Panc1 (cell line): ENCODE data around the gene ZNF609. TPM values are rescaled to one million over a fixed set of nuclear protein-coding genes. Genes with fewer than 3 reads are reported as not detected.

Source experiments
- ATAC-seq: fragments of 200-7000 bp; cut with Tn5 transposase; 2 replicates; pipeline ENCODE4 v1.9.1; 2020; ENCODE audit warnings: mild to moderate bottlenecking, moderate library complexity
- BruUV-seq: library from RNA; stranded (reverse); fragments of 400-500 nt; replicated peaks from 2 replicates; lab custom pipeline; 2021; lab: Mats Ljungman, UMichigan
- CTCF ChIA-PET: fragments of 300-600 bp; sonication (Branson Sonifier 250); formaldehyde crosslinking; loops from one replicate; lab custom pipeline; 2022; ENCODE audit warnings: antibody characterized with exemption; lab: Charles Lee
- POLR2A ChIA-PET: fragments of 300-600 bp; sonication (Branson Sonifier 250); formaldehyde crosslinking; loops from one replicate; lab custom pipeline; 2022; ENCODE audit warnings: antibody characterized with exemption; lab: Charles Lee
- DNase-seq: peaks from one replicate; pipeline ENCODE4 v3.0.0-alpha.2; 2010; ENCODE audit warnings: low read depth, low spot score
- H3K27ac ChIP-seq: 2 replicates; pipeline ENCODE4 v1.5.1; 2011; ENCODE audit warnings: mild to moderate bottlenecking, low read length, inconsistent platforms
- H3K27me3 ChIP-seq: fragments of 200-500 bp; sonication (Bioruptor generic); 2 replicates; pipeline ENCODE4 v1.6.0; 2014; ENCODE audit warnings: low read length, inconsistent platforms; ENCODE audit not compliant: control insufficient read depth, insufficient read depth
- H3K36me3 ChIP-seq: fragments of 200-500 bp; sonication (Bioruptor generic); 2 replicates; pipeline ENCODE4 v1.5.1; 2014; ENCODE audit warnings: inconsistent platforms, mild to moderate bottlenecking, low read length, moderate library complexity; ENCODE audit not compliant: control insufficient read depth, insufficient read depth
- H3K4me1 ChIP-seq: 2 replicates; pipeline ENCODE4 v1.5.1; 2011; ENCODE audit warnings: inconsistent platforms, mild to moderate bottlenecking, low read length, moderate library complexity; ENCODE audit not compliant: control insufficient read depth, insufficient read depth
- H3K4me3 ChIP-seq, 2 experiments: 2 replicates each; pipeline ENCODE4 v1.5.1; 2011 to 2012; ENCODE audit warnings: low read depth in 2 of 2, low read length in 2 of 2, mild to moderate bottlenecking in 2 of 2, inconsistent platforms in 1 of 2, moderate library complexity in 1 of 2
- H3K9me3 ChIP-seq: fragments of 200-500 bp; sonication (Bioruptor generic); 2 replicates; pipeline ENCODE4 v1.5.1; 2014; ENCODE audit warnings: low read depth, mild to moderate bottlenecking, inconsistent platforms, low read length, moderate library complexity; ENCODE audit not compliant: control insufficient read depth, insufficient read depth
- POLR2AphosphoS5 ChIP-seq: IDR thresholded peaks from 2 replicates; pipeline ENCODE4 v1.6.1; 2012; ENCODE audit warnings: mild to moderate bottlenecking, low read depth, low read length, moderate library complexity
- SIN3A ChIP-seq: IDR thresholded peaks from 2 replicates; pipeline ENCODE4 v1.6.1; 2012; ENCODE audit warnings: low read depth, mild to moderate bottlenecking, low read length, moderate library complexity, borderline replicate concordance; ENCODE audit not compliant: insufficient read depth
- TCF7L2 ChIP-seq: IDR thresholded peaks from 2 replicates; pipeline ENCODE4 v1.6.1; 2011; ENCODE audit warnings: mild to moderate bottlenecking, low read depth, low read length, inconsistent platforms
- in situ Hi-C: cut with HindIII; loops from 2 replicates; pipeline ENCODE4 v1.10.0; 2016; ENCODE audit warnings: low sequenced_read_pairs, low pct_unique_long_range_greater_than_20kb
- intact Hi-C: fragments of 100-400 bp; cut with micrococcal nuclease; formaldehyde crosslinking; loops from one replicate; pipeline ENCODE4 v1.10.0; 2022; ENCODE audit not compliant: unreplicated experiment
- total RNA-seq: library from RNA; stranded (reverse); gene quantifications from one replicate; pipeline ENCODE4 v1.2.1, GENCODE V29; 2021; ENCODE audit not compliant: unreplicated experiment
- TF ChIP-seq, protein P1 (sequence below), 2 experiments: IDR thresholded peaks; 2 replicates each; pipeline ENCODE4 v1.6.1; 2011 to 2012; ENCODE audit warnings: low read depth in 2 of 2, control low read depth in 1 of 2, low read length in 1 of 2, mild to moderate bottlenecking in 1 of 2, moderate library complexity in 1 of 2; ENCODE audit not compliant: insufficient read depth in 1 of 2
- TF ChIP-seq, protein P2 (sequence below): fragments of 450-650 bp; IDR thresholded peaks from 2 replicates; pipeline ENCODE4 v1.5.1; 2017; ENCODE audit warnings: mild to moderate bottlenecking

Gene ZNF609
- total RNA-seq, 1 experiment from 2014 or later = 47.2 TPM

DNA sequence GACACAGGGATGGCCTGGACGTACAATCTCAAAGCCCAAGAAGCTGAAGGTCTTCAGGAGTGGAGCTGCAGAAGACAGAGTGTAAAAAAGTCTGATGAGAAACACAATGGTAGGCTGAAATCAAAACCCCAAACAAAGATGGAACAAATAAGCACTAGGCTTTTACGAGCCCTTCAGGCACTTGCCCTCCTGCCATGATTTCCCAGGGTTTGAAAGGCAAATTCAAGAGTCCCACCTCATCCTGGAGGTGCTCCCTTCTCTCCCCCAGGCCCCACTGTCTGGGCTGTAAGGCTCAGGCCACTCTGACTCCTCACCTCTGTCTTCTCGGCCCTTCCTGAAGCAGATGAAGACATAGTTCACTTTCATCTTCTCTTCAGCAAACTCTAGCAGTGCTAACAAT is 228.4 kb downstream of the ZNF609 start:
- no peak for DNase-seq
- Histone ChIP-seq H3K4me1 (peaks cover 21% of the 10 kb centered on the region), H3K27me3 (no peaks in the 10 kb centered on the region), H3K4me3 (no peak overlapping the region), H3K27ac (no peak overlapping the region), H3K36me3 (peaks cover 17% of the 10 kb centered on the region; the same call in 1 of the 2 replicates), H3K9me3 (no peaks in the 10 kb centered on the region)
- ATAC-seq = no peak
- CTCF ChIA-PET = no interaction called here
- no TSS peak for BruUV-seq
- POLR2A ChIA-PET = no interaction called here
- intact Hi-C loops (loop anchor here (10.0 kb wide), 2 partner anchors 234 to 264 kb away; no protein-coding TSS in a partner anchor), in situ Hi-C loops (no loop called here)
- TF ChIP-seq, protein P1, sequence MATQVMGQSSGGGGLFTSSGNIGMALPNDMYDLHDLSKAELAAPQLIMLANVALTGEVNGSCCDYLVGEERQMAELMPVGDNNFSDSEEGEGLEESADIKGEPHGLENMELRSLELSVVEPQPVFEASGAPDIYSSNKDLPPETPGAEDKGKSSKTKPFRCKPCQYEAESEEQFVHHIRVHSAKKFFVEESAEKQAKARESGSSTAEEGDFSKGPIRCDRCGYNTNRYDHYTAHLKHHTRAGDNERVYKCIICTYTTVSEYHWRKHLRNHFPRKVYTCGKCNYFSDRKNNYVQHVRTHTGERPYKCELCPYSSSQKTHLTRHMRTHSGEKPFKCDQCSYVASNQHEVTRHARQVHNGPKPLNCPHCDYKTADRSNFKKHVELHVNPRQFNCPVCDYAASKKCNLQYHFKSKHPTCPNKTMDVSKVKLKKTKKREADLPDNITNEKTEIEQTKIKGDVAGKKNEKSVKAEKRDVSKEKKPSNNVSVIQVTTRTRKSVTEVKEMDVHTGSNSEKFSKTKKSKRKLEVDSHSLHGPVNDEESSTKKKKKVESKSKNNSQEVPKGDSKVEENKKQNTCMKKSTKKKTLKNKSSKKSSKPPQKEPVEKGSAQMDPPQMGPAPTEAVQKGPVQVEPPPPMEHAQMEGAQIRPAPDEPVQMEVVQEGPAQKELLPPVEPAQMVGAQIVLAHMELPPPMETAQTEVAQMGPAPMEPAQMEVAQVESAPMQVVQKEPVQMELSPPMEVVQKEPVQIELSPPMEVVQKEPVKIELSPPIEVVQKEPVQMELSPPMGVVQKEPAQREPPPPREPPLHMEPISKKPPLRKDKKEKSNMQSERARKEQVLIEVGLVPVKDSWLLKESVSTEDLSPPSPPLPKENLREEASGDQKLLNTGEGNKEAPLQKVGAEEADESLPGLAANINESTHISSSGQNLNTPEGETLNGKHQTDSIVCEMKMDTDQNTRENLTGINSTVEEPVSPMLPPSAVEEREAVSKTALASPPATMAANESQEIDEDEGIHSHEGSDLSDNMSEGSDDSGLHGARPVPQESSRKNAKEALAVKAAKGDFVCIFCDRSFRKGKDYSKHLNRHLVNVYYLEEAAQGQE (IDR thresholded peaks at IDR 0.05; ENCODE audit: insufficient read depth in 1 of 2, low read depth in 2 of 2, low read length in 1 of 2) = no peak
- TF ChIP-seq, protein P2, sequence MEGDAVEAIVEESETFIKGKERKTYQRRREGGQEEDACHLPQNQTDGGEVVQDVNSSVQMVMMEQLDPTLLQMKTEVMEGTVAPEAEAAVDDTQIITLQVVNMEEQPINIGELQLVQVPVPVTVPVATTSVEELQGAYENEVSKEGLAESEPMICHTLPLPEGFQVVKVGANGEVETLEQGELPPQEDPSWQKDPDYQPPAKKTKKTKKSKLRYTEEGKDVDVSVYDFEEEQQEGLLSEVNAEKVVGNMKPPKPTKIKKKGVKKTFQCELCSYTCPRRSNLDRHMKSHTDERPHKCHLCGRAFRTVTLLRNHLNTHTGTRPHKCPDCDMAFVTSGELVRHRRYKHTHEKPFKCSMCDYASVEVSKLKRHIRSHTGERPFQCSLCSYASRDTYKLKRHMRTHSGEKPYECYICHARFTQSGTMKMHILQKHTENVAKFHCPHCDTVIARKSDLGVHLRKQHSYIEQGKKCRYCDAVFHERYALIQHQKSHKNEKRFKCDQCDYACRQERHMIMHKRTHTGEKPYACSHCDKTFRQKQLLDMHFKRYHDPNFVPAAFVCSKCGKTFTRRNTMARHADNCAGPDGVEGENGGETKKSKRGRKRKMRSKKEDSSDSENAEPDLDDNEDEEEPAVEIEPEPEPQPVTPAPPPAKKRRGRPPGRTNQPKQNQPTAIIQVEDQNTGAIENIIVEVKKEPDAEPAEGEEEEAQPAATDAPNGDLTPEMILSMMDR = no peak
- TF ChIP-seq POLR2AphosphoS5 (no peak), SIN3A (no peak), TCF7L2 (no peak)

DNA sequence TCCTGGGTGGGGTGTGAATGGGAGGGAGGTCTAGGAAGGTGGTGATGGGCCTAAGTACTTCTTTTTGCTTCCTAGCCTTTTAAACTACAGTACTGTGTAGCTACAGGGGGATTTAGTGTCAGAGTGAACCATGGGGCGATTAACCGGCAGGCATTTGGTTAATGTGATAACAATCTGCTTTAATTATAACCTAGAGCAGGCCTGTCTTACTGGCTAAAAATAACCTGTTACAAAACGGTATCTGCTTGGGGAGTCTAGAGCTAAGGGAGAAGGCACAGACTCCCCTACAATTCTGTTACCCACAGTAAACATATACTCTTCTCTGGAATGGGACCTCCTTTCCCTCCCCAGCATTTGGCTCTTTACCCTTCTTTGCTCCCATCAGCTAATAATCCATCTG is 229.6 kb downstream of the ZNF609 start:
- peaks cover 21% of the 10 kb centered on the region for H3K4me1 ChIP-seq
- BruUV-seq = no TSS peak
- H3K4me3 ChIP-seq = no peak overlapping the region
- in situ Hi-C loops (no loop called here), intact Hi-C loops (no loop called here)
- TF ChIP-seq, protein P1 (IDR thresholded peaks at IDR 0.05; ENCODE audit: insufficient read depth in 1 of 2, low read depth in 2 of 2, low read length in 1 of 2) = no peak
- TF ChIP-seq, protein P2 = no peak
- TF ChIP-seq POLR2AphosphoS5 (no peak), SIN3A (no peak), TCF7L2 (no peak)
- DNase-seq (no peak), ATAC-seq (no peak)
- ChIA-PET CTCF (interaction anchor here (0.5 to 0.6 kb wide), 2 partner anchors 40 to 255 kb away, joined by 4 read pairs; no protein-coding TSS in a partner anchor), POLR2A (interaction anchor here (0.6 kb wide), 1 partner anchor 40 kb away, joined by 3 read pairs; no protein-coding TSS in a partner anchor)
- no peaks in the 10 kb centered on the region for H3K9me3 ChIP-seq
- peaks cover 17% of the 10 kb centered on the region; the same call in 1 of the 2 replicates for H3K36me3 ChIP-seq
- H3K27ac ChIP-seq = no peak overlapping the region
- no peaks in the 10 kb centered on the region for H3K27me3 ChIP-seq
